K562 (cell line): ENCODE data around the gene SBK3. TPM values are rescaled to one million over a fixed set of nuclear protein-coding genes. Genes with fewer than 3 reads are reported as not detected.

Experiments used
- ATAC-seq: fragments of 200-7000 bp; cut with Tn5 transposase; 3 replicates; pipeline ENCODE4 v1.9.1; 2020; ENCODE audit warnings: moderate library complexity
- BruUV-seq: library from RNA; stranded (reverse); fragments of 400-500 nt; replicated peaks from 2 replicates; lab custom pipeline; 2021; lab: Mats Ljungman, UMichigan
- CTCF ChIA-PET: fragments of 300-600 bp; formaldehyde crosslinking; extraction: SDS; loops from one replicate; lab custom pipeline; 2021; ENCODE audit warnings: low intra/inter-chr PET ratio; lab: Yijun Ruan, JAX
- POLR2A ChIA-PET: fragments of 300-600, 350-650 bp; sonication (Branson Sonifier 250); formaldehyde crosslinking; extraction: SDS; loops from one replicate; lab custom pipeline; 2021; ENCODE audit warnings: antibody characterized with exemption, inconsistent platforms; lab: Yijun Ruan, JAX
- DNase-seq, 4 experiments: peaks; one replicate each; pipeline versions ENCODE4 v3.0.0 to v3.0.0-alpha.2; 2011 to 2018; ENCODE audit warnings: low spot score in 3 of 4, mixed read lengths in 3 of 4; ENCODE audit errors: extremely low read depth in 1 of 4
- FAIRE-seq: peaks from 2 replicates; lab custom pipeline; 2011; peaks lifted over from hg19 to GRCh38; lab: Jason Lieb, UNC
- H2AFZ ChIP-seq: 2 replicates; pipeline ENCODE4 v1.6.0; 2011; ENCODE audit warnings: low read depth, low read length, control low read depth, inconsistent platforms
- H3K27ac ChIP-seq: fragments of 200-600 bp; 3 replicates; pipeline ENCODE4 v1.8.0; 2011; ENCODE audit warnings: low read depth, mild to moderate bottlenecking, control low read depth, inconsistent platforms, low read length, moderate library complexity, mixed read lengths; ENCODE audit errors: extremely low read depth
- H3K27me3 ChIP-seq, 2 experiments: fragments of 300-600 bp in 1 of 2; 2 replicates in 1 of 2; 3 replicates in 1 of 2; pipeline versions ENCODE4 v1.6.0 to v1.8.0; 2011; ENCODE audit warnings: inconsistent platforms in 2 of 2, low read length in 2 of 2, mild to moderate bottlenecking in 1 of 2, mixed read lengths in 1 of 2, moderate library complexity in 1 of 2; ENCODE audit not compliant: control insufficient read depth in 2 of 2, insufficient read depth in 2 of 2
- H3K36me3 ChIP-seq: fragments of 300-600 bp; 3 replicates; pipeline ENCODE4 v1.8.0; 2011; ENCODE audit warnings: mild to moderate bottlenecking, low read length, inconsistent platforms; ENCODE audit not compliant: control insufficient read depth, insufficient read depth
- H3K4me1 ChIP-seq, 2 experiments: fragments of 200-600 bp in 1 of 2; replicated peaks in 1 of 2; 2 replicates in 1 of 2; 3 replicates in 1 of 2; pipeline versions ENCODE4 v1.5.1 to v1.8.0; 2011; ENCODE audit warnings: inconsistent platforms in 2 of 2, low read length in 2 of 2, mild to moderate bottlenecking in 1 of 2, mixed read lengths in 1 of 2, moderate library complexity in 1 of 2; ENCODE audit not compliant: control insufficient read depth in 2 of 2, insufficient read depth in 2 of 2
- H3K4me2 ChIP-seq: 2 replicates; pipeline ENCODE4 v1.6.1; 2011; ENCODE audit warnings: low read length, control low read depth, inconsistent platforms, mixed read lengths; ENCODE audit not compliant: insufficient read depth
- H3K4me3 ChIP-seq: fragments of 200-600 bp; sonication (generic), shearing (Covaris generic); 2 replicates; pipeline ENCODE4 v1.5.1; 2016; ENCODE audit warnings: control low read depth, inconsistent platforms
- H3K79me2 ChIP-seq: fragments of 200-600 bp; 3 replicates; pipeline ENCODE4 v1.8.0; 2011; ENCODE audit warnings: low read length, inconsistent platforms; ENCODE audit not compliant: control insufficient read depth, insufficient read depth
- H3K9ac ChIP-seq, 2 experiments: 2 replicates each; pipeline versions ENCODE4 v1.6.0 to v1.6.1; 2011; ENCODE audit warnings: low read depth in 2 of 2, low read length in 2 of 2, control low read depth in 1 of 2, inconsistent platforms in 1 of 2, mild to moderate bottlenecking in 1 of 2, mixed read lengths in 1 of 2; ENCODE audit not compliant: insufficient read depth in 1 of 2
- H3K9me1 ChIP-seq: one replicate; pipeline ENCODE4 v1.6.0; 2011; ENCODE audit warnings: inconsistent platforms, mild to moderate bottlenecking, low read length, moderate library complexity; ENCODE audit not compliant: control insufficient read depth, insufficient read depth
- H3K9me3 ChIP-seq: replicated peaks from 2 replicates; pipeline ENCODE4 v1.5.1; 2011; ENCODE audit warnings: low read depth, low read length, inconsistent platforms; ENCODE audit not compliant: control insufficient read depth, insufficient read depth
- H4K20me1 ChIP-seq: replicated peaks from 2 replicates; pipeline ENCODE4 v1.6.1; 2011; ENCODE audit warnings: low read length, inconsistent platforms, mixed read lengths; ENCODE audit not compliant: control insufficient read depth, insufficient read depth
- BCOR ChIP-seq: fragments of 450-650 bp; IDR thresholded peaks from 2 replicates; pipeline ENCODE4 v1.6.1; 2016
- CXXC5 ChIP-seq: fragments of 250-450 bp; sonication (Bioruptor Pico); IDR thresholded peaks from 2 replicates; pipeline ENCODE4 v1.8.0; 2022; ENCODE audit warnings: inconsistent platforms, mild to moderate bottlenecking, moderate library complexity
- KDM1A ChIP-seq, 2 experiments: fragments of 450-650 bp; IDR thresholded peaks; 2 replicates each; pipeline ENCODE4 v1.6.1; 2016; ENCODE audit warnings: mild to moderate bottlenecking in 2 of 2
- RBM25 ChIP-seq: fragments of 200-400 bp; formaldehyde crosslinking; IDR thresholded peaks from 2 replicates; pipeline ENCODE4 v1.6.1; 2018; ENCODE audit warnings: low read length, low read depth, moderate library complexity; ENCODE audit not compliant: severe bottlenecking
- SRSF7 ChIP-seq: fragments of 200-400 bp; formaldehyde crosslinking; optimal IDR thresholded peaks from 2 replicates; pipeline ENCODE3; 2017; ENCODE audit warnings: mild to moderate bottlenecking, low read depth, low read length
- ZFP36 ChIP-seq: fragments of 150-350 bp; IDR thresholded peaks from 2 replicates; pipeline ENCODE4 v1.6.1; 2018; ENCODE audit warnings: low read length, low read depth; ENCODE audit not compliant: partially characterized antibody
- WGBS: fragments of 100-300 bp; shearing (Covaris generic); methylation state at CpG from one replicate; pipeline ENCODE4 v1.1.6; 2016; ENCODE audit warnings: low coverage, mixed read lengths; ENCODE audit not compliant: insufficient coverage; ENCODE audit errors: missing lambda C conversion rate; 5-methylcytosine and 5-hydroxymethylcytosine counted together
- in situ Hi-C: fragments of 300-500 bp; cut with MboI; formaldehyde crosslinking; loops from 4 replicates; pipeline ENCODE4 v1.15.0; 2018; ENCODE audit warnings: inconsistent platforms, mixed read lengths
- intact Hi-C: fragments of 100-400 bp; cut with micrococcal nuclease; formaldehyde crosslinking; loops from 2 replicates; pipeline ENCODE4 v1.14.2; 2022
- polyA plus RNA-seq, 8 experiments: library from polyadenylated mRNA; depleted of rRNA in 4 of 8; stranded (reverse) in 5 of 8; unstranded in 3 of 8; fragments of >200 nt; fragmentation: Nextera tagmentation in 2 of 8; fragmentation: Illumina TruSeq in 1 of 8; extraction: Ambion mirVana in 2 of 8; extraction: Trizol in 1 of 8; gene quantifications; 2 replicates each; pipeline versions ENCODE4 v1.2.1 to v1.2.3, GENCODE V29; 2011 to 2014; ENCODE audit warnings: inconsistent platforms in 1 of 8, missing spikeins in 1 of 8
- total RNA-seq, 7 experiments: library from RNA; depleted of rRNA in 6 of 7; stranded (reverse); fragments of >200 nt in 6 of 7; fragmentation: Illumina TruSeq in 2 of 7; extraction: Trizol in 2 of 7; gene quantifications; 2 replicates each; pipeline versions ENCODE4 v1.2.1 to v1.2.3, GENCODE V29; 2011 to 2021; ENCODE audit warnings: low replicate concordance in 1 of 7

The SBK3 gene
- total and polyA plus RNA-seq, 9 of the 15 experiments (the other 6 are each of a cell fraction or from before 2014, with no cell fraction given): 0.11 to 0.43 (median 0.13) TPM; not detected in 6

GRCh38 chr19:55554302-55554701 is 9.0 kb upstream of the SBK3 start:
- POLR2A ChIA-PET: interaction anchor here (1.1 kb wide), 1 partner anchor 45 kb away, joined by 4 read pairs; the partner anchor contains the start of gene FIZ1
- DNase-seq: peak in 1 of 4 experiments; percentile 3
- H3K4me2 ChIP-seq: no peak overlapping the region
- WGBS: 29% methylated on average over 9 of the region's 9 CpGs
- TF ChIP-seq CXXC5 (CRISPR knock-in tag): no peak
- TF ChIP-seq KDM1A (IDR thresholded peaks at IDR 0.05): peak in 1 of 2 experiments; percentile 34; a peak in 2 of 4 replicates
- peak; percentile 76 for TF ChIP-seq ZFP36
- no peak for TF ChIP-seq SRSF7
- TF ChIP-seq RBM25: peak; percentile 51
- peak; percentile 46; the same call in 1 of the 2 replicates for TF ChIP-seq BCOR
- TF ChIP-seq, all 486 proteins: peak for 4
- Histone ChIP-seq H3K9ac (no peak overlapping the region), H3K4me1 (peaks cover 5 to 9% of the 10 kb centered on the region in 2 experiments; a peak in 3 of 5 replicates), H2AFZ (no peak overlapping the region), H3K79me2 (no peaks in the 10 kb centered on the region), H3K9me1 (no peaks in the 10 kb centered on the region), H3K36me3 (no peaks in the 10 kb centered on the region), H3K9me3 (no peaks in the 10 kb centered on the region), H4K20me1 (no peaks in the 10 kb centered on the region), H3K27me3 (peaks cover 4 to 11% of the 10 kb centered on the region in 2 experiments; a peak in 4 of 5 replicates), H3K27ac (no peak overlapping the region), H3K4me3 (no peak overlapping the region)
- in situ Hi-C loops: no loop called here
- intact Hi-C loops: no loop called here
- no peak for FAIRE-seq
- no TSS peak for BruUV-seq
- CTCF ChIA-PET: no interaction called here
- no peak for ATAC-seq
